HuH-7 (cell line): Measurements from ENCODE around the gene ZNF471.
A peak's percentile ranks its signal among the peaks of the same experiment; 100 is the strongest.

Source experiments
- DNase-seq: peaks from one replicate; pipeline ENCODE4 v3.0.0; 2011; ENCODE audit warnings: low spot score

Gene ZNF471

GRCh38 chr19:56507446-56508289 is at the start of gene ZNF471:
ZNF471 (plus strand) TSS chr19:56507855; CDS start chr19:56511572, 3,717 bp downstream.
- DNase-seq = no peak

- no peak for DNase-seq
These were observed 33.3 kb upstream of the ZNF471 start for GRCh38 chr19:56474308-56474707.

DNA sequence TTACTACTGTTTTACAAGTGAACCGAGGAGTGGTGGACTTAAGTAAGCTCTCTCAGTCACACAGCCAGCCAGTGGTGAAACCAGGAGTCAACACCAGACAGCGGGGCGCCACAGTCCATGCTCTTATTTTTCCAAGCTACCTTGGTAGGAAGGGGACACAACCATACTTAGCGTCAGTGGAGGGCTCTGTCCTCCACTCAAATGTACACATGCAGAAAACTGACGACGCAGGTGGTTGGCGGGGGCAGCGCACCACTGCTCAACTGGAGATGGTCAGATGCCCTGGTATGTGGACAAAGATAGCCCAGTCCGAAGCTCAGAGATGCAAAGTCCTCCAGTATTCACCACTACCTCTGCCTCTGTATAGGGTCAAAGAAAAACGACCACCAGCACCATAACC is 31.6 kb upstream of the ZNF471 start:
- DNase-seq = no peak

GRCh38 chr19:56476651-56477428 is 30.8 kb upstream of the ZNF471 start, which contains the start of gene ZNF667:
ZNF667 (minus strand) TSS chr19:56477345; CDS start chr19:56462370, 14,975 bp downstream.
- DNase-seq = no peak

GRCh38 chr19:56477429-56478338 is 30.0 kb upstream of the ZNF471 start:
- DNase-seq = peak; percentile 76

DNA sequence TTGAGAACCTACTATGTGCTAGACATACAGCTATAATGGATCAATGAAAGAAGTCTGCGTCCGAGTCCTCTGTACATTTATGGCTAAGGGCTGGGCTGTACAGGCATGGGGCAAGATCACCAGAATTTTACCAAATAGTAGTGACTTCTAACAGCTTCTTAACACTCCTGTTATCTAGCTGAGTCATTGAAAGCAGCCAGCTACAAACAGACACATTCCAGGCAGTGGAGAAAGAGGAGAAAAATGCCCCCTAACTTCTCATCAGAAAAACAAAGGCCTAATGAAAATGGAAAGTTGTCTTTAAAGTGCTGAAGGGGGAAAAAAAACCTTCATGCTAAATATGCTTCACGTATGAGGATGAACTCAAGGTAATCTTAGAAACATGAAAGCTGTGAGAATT is 16.3 kb upstream of the ZNF471 start:
- DNase-seq = no peak

- DNase-seq = no peak
These were observed 3.1 kb upstream of the ZNF471 start for GRCh38 chr19:56504581-56504980.

- no peak for DNase-seq
These were observed 679 bp downstream of the ZNF471 start for GRCh38 chr19:56508290-56508778.

GRCh38 chr19:56525214-56525860 is 17.7 kb downstream of the ZNF471 start:
- no peak for DNase-seq

DNA sequence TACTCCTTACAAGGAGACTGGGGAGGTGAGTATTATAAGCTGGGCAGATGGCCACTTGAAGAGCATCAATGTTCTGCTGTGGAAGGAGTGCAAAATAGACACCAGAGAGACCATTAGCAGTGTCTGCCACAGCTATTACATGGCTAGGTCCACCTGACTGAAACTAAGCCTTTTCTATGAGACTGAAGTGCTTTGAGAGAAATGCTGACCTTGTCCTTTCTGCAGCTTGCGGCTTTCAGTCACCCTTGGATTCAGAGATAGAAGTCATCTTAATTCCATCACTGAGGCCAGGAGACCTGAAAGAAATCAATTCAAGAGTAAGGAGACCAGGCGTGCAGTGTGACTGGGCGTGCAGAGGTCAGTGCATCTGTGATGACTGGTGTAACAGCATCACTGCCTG is 29.8 kb downstream of the ZNF471 start:
- DNase-seq = no peak

- DNase-seq = peak; percentile 29
These were observed 30.7 kb downstream of the ZNF471 start for GRCh38 chr19:56538254-56538760.

DNA sequence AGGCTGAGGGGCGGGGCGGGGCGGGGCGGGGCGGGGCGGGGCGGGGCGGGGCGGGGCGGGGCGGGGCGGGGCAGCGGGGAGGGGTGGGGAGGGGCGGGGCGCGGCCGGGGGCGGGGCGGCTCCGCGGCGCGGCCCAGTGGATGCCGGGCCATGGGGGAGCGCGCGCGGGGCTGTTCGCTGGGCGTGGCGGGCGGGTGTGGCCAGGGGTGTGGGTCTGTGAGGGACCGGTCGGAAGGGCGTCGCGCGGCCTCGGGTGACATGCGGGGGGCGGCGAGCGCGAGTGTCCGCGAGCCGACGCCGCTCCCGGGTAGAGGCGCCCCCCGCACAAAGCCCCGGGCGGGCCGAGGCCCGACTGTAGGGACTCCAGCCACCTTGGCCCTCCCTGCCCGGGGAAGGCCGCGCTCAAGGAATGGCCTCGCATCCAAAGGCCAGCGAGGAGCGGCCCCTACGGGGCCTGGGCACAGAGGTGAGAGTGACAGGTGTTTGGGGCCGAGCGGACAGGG is 31.2 kb downstream of the ZNF471 start, which contains the start of gene ZFP28:
ZFP28 (plus strand) TSS at position 188 of the 503 bp plus-strand sequence; CDS start at position 259, 71 bp downstream.
- no peak for DNase-seq

DNA sequence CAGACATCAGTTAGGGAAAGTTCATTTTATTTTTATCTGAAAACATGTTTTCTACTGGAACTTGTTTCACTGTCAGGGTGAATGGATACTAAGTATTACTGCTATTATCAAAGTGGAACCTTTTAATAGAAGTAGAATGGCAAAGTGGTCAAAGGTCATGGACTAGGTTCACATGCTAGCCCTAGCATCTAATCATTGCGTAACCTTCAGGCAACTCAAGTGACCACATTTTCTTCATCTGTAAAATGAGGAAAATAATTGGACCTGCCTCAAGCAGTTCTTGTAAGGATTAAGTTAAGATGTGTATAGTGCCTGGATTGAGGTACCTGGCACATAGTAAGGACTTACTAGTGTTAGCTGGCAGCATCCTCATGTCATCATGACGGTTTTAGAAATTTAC is 36.1 kb downstream of the ZNF471 start:
- DNase-seq = no peak

DNA sequence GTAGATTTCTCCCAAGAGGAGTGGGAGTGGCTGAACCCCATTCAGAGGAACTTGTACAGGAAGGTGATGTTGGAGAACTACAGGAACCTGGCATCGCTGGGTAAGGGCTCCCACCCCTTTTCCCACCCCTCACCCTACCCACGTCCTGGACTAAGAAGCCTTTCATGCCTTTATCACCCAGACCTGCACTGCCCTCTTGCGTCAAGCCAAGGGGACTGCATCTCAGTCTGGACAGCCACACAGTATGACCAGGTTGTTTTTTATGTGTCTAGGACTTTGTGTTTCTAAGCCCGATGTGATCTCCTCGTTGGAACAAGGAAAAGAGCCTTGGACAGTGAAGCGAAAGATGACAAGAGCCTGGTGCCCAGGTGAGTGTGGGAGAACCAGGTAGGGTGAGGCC is 39.9 kb downstream of the ZNF471 start:
- DNase-seq = no peak

DNA sequence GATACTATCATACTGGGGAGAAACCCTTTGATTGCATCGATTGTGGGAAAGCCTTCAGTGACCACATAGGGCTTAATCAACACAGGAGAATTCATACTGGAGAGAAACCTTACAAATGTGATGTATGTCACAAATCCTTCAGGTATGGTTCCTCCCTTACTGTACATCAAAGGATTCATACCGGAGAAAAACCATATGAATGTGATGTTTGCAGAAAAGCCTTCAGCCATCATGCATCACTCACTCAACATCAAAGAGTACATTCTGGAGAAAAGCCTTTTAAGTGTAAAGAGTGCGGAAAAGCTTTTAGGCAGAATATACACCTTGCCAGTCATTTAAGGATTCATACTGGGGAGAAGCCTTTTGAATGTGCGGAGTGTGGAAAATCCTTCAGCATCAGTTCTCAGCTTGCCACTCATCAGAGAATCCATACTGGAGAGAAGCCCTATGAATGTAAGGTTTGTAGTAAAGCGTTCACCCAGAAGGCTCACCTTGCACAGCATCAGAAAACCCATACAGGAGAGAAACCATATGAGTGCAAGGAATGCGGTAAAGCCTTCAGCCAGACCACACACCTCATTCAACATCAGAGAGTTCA is 46.7 kb downstream of the ZNF471 start:
- DNase-seq = no peak

GRCh38 chr19:56562766-56563165 is 55.1 kb downstream of the ZNF471 start:
- DNase-seq = no peak

- DNase-seq = peak; percentile 33
These were observed 59.2 kb downstream of the ZNF471 start for GRCh38 chr19:56566904-56567273.

DNA sequence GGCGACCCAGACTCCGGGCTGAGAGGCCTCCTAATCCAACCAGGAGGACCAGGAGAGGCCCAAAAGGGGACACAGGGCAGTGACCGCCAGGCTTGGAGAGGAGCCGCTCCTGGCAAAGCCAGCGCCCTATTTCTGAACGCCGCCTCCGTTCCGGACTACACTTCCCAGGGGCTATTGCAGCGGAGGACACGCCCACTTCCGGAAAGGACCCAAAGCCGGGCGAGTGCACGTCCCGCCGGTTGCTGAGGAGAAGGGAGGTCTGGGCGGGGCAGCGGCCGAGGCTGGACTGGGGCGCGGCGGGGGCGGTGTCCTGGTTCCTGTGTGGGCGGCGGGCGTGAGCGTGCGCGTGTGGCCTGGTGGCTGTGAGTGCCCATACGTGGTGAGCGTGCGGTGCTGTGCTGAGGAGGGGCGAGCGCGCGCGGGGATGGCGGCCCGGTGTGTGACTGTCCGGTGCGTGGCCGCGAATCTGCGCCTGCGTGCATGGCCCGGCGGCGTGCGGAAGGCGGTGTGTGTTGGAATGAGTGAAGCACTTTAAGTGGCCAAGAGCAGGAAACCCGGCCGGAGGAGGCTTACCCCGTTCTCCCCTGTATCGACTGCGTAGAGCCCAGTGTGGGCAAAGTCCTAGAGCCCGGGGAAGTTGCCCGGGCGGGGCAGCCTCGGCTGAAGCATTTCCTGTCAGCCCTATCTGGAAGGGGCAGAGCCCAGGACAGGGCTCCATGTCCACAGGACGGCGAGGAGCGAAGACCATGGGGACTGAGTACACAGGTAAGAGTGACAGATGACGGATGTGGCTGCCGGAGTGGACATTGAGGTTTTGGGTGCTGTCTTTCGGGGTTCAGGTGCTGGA is 59.8 kb downstream of the ZNF471 start, which contains the start of gene ZNF470:
ZNF470 (plus strand) TSS at position 195 of the 847 bp plus-strand sequence. CDS start 2,844 bp downstream, outside the sequence.
- peak; percentile 93 for DNase-seq

DNA sequence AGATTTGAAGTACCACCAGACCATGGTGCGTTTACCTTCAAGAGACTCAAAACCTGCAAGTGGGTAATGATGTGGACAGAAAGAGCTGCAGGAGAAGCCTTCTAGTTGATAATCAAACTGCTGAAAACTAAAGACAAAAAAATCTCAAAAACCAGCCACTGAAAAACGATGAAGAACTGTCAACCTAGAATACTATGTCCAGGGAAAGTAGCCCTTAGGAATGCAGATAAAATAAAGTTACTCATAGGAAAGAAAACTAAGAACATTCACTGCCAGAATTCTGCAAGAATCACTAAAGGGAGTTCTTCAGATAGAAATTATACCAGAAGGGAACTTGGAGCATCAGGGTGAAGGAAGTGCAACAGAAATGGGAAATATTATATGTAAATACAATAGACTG is 64.9 kb downstream of the ZNF471 start:
- no peak for DNase-seq
